Type B pancreatic cell (in vitro differentiated cells): ENCODE measurements around the gene FNDC5. TPM values are rescaled to one million over a fixed set of nuclear protein-coding genes. Genes with fewer than 3 reads are reported as not detected.
A peak's percentile ranks its signal among the peaks of the same experiment; 100 is the strongest.

Experiments used
- DNase-seq: peaks from one replicate; pipeline ENCODE4 v3.0.0; 2021; ENCODE audit warnings: mixed read lengths; ENCODE audit not compliant: unreplicated experiment; ENCODE audit errors: extremely low spot score
- H3K27ac Mint-ChIP-seq: 2 replicates; pipeline ENCODE4 v1.8.0; 2021; ENCODE audit warnings: mild to moderate bottlenecking, mixed read lengths
- H3K27me3 Mint-ChIP-seq: 2 replicates; pipeline ENCODE4 v1.8.0; 2021; ENCODE audit warnings: mixed read lengths
- H3K36me3 Mint-ChIP-seq: 2 replicates; pipeline ENCODE4 v1.8.0; 2021; ENCODE audit warnings: mixed read lengths
- H3K4me1 Mint-ChIP-seq: one replicate; pipeline ENCODE4 v1.8.0; 2021; ENCODE audit warnings: mixed read lengths; ENCODE audit not compliant: unreplicated experiment
- H3K4me3 Mint-ChIP-seq: 2 replicates; pipeline ENCODE4 v1.8.0; 2021; ENCODE audit warnings: mild to moderate bottlenecking, mixed read lengths
- H3K9me3 Mint-ChIP-seq: 2 replicates; pipeline ENCODE4 v1.8.0; 2021; ENCODE audit warnings: mixed read lengths
- CTCF ChIP-seq: fragments of 200-600 bp; sonication (generic); conservative IDR thresholded peaks from 2 replicates; pipeline ENCODE4 v1.5.0; 2021; ENCODE audit warnings: antibody characterized with exemption, mild to moderate bottlenecking
- total RNA-seq: library from RNA; stranded (reverse); gene quantifications from 2 replicates; pipeline ENCODE4 v1.2.1, GENCODE V29; 2021; ENCODE audit warnings: low replicate concordance

FNDC5 gene
- total RNA-seq, 1 donor from 2014 or later: 49.9 TPM

- H3K27ac Mint-ChIP-seq: peak within 1 kb of the TSS; percentile 98
- H3K27me3 Mint-ChIP-seq: no peaks in the 10 kb centered on the region
- peaks cover 5% of the 10 kb centered on the region for H3K36me3 Mint-ChIP-seq
- peak within 1 kb of the TSS; percentile 99 for H3K4me3 Mint-ChIP-seq
- DNase-seq: peak; percentile 100
- TF ChIP-seq CTCF: no peak
- peaks cover 31% of the 10 kb centered on the region for H3K4me1 Mint-ChIP-seq
- no peaks in the 10 kb centered on the region for H3K9me3 Mint-ChIP-seq
Measured at GRCh38 chr1:32817159-32817814, 53.4 kb downstream of the FNDC5 start, which contains the start of the genes S100PBP and YARS1. S100PBP (plus strand) TSS chr1:32817653; CDS start chr1:32826100, 8,447 bp downstream. YARS1 (minus strand) TSS chr1:32817358; CDS start chr1:32817244, 114 bp downstream.

DNA sequence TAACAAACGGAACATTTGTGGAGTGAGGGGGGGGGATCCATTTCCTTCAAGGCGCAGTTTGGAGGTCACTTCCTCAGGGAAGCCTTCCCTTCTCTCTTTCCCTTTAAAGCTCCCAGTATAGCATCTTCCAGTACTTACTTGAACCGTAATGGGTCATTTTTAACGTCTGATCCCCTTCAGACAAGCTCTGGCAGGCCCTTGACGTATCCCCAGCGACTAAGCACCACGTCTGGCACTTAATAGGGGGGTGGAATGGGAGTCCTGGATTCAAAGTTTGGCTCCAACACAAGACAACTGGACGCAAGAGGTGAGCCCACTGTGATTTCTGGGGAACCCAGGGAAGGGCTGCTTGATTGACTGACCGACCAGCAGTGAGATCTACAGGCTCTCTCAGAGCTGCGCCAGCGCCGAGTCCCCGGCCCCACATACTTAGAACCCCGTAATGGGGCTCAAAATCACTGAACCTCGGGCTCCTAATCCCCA lies 54.0 kb downstream of the FNDC5 start:
- no peak for TF ChIP-seq CTCF
- H3K9me3 Mint-ChIP-seq: no peaks in the 10 kb centered on the region
- H3K4me1 Mint-ChIP-seq: peaks cover 32% of the 10 kb centered on the region
- H3K36me3 Mint-ChIP-seq: peaks cover 5% of the 10 kb centered on the region
- no peak for DNase-seq
- peak overlapping the region; percentile 98 for H3K27ac Mint-ChIP-seq
- H3K4me3 Mint-ChIP-seq: peak overlapping the region; percentile 99
- no peaks in the 10 kb centered on the region for H3K27me3 Mint-ChIP-seq

DNA sequence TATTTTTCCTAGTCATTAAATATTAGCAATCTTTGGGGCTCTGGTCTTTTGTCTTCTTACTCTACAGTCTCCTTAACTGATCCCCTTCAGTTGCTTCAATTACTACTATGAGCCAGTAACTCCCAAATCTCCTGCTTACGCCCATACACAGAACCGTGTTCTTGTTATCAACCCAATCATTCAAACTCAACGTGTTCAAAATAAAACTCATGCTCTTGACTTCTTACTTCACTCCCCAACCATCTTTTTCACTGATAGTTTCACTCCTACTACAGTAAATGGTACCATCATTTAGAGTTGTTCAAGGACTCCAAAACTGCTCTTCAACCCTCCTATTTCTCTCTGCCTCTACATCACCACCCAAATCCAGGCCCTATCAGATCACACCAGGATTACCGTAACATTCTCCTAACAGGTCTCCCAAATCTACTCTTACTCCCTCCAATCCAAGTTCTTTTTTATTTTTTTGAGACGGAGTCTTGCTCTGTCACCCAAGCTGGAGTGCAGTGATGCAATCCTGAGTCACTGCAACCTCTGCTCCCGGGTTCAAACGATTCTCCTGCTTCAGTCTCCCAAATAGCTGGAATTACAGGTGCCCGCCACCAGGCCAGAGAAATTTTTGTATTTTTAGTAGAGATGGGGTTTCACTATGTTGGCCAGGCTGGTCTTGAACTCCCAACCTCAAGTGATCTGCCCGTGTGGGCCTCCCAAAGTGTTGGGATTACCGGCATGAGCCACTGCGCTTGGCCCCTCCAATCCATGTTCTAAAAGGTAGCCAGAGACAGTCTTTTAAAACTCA lies 56.6 kb downstream of the FNDC5 start:
- H3K4me1 Mint-ChIP-seq: peaks cover 37% of the 10 kb centered on the region
- H3K4me3 Mint-ChIP-seq: peak overlapping the region; percentile 6
- H3K36me3 Mint-ChIP-seq: peaks cover 9% of the 10 kb centered on the region

More for the DNA sequence above, 56.6 kb downstream of the FNDC5 start:
- TF ChIP-seq CTCF: no peak
- Mint-ChIP-seq H3K27me3 (no peaks in the 10 kb centered on the region), H3K27ac (no peak overlapping the region), H3K9me3 (no peaks in the 10 kb centered on the region)
- DNase-seq: no peak

Other genes starting within 250 kb of the FNDC5 start
- 41.7 and 49.8 TPM in 2 replicates for gene ZBTB8OS, start 220.4 kb downstream of the FNDC5 start, total RNA-seq
- 274 and 386 TPM in 2 replicates for gene RBBP4, start 219.7 kb downstream of the FNDC5 start, total RNA-seq
- gene SYNC, start 168.1 kb downstream of the FNDC5 start, total RNA-seq: 1.2 and 1.3 TPM in 2 replicates
- 83.7 and 103 TPM in 2 replicates for gene YARS1, start 53.6 kb downstream of the FNDC5 start, total RNA-seq
- gene S100PBP, start 53.3 kb downstream of the FNDC5 start, total RNA-seq: 27.0 and 53.8 TPM in 2 replicates
- gene HPCA, start 15.6 kb upstream of the FNDC5 start, total RNA-seq: 1.0 and 2.0 TPM in 2 replicates
- gene TMEM54, start 30.5 kb upstream of the FNDC5 start, total RNA-seq: 42.1 and 129 TPM in 2 replicates
- gene RNF19B, start 93.9 kb upstream of the FNDC5 start, total RNA-seq: 20.1 and 33.8 TPM in 2 replicates
- gene AK2, start 166.0 kb upstream of the FNDC5 start, total RNA-seq: 138 and 140 TPM in 2 replicates
- gene AZIN2, start 210.2 kb upstream of the FNDC5 start, total RNA-seq: 5.1 and 8.9 TPM in 2 replicates